MM.1S (cell line): Measurements from ENCODE around the gene GGPS1.

ENCODE experiments used
- DNase-seq: peaks from one replicate; pipeline ENCODE4 v3.0.0-alpha.2; 2015
- H2AFZ ChIP-seq: fragments of 300-600 bp; sonication (generic); 2 replicates; pipeline ENCODE4 v1.6.0; 2016; ENCODE audit warnings: antibody characterized with exemption, low read length
- H3F3A ChIP-seq: fragments of 300-600 bp; sonication (generic); 2 replicates; pipeline ENCODE4 v1.6.1; 2016; ENCODE audit warnings: mild to moderate bottlenecking, antibody characterized with exemption, low read length, moderate library complexity, mixed read lengths; ENCODE audit not compliant: insufficient read depth
- H3K27ac ChIP-seq: fragments of 300-600 bp; sonication (generic); 2 replicates; pipeline ENCODE4 v1.5.1; 2016; ENCODE audit warnings: mild to moderate bottlenecking, low read length
- H3K27me3 ChIP-seq: fragments of 300-600 bp; sonication (generic); replicated peaks from 2 replicates; pipeline ENCODE4 v1.6.0; 2016; ENCODE audit warnings: low read length; ENCODE audit not compliant: insufficient read depth
- H3K36me3 ChIP-seq: fragments of 300-600 bp; sonication (generic); replicated peaks from 2 replicates; pipeline ENCODE4 v1.6.1; 2016; ENCODE audit warnings: mild to moderate bottlenecking, low read length, mixed read lengths; ENCODE audit not compliant: insufficient read depth
- H3K4me1 ChIP-seq: fragments of 300-600 bp; sonication (generic); 2 replicates; pipeline ENCODE4 v1.6.1; 2016; ENCODE audit warnings: low read length, mixed read lengths
- H3K4me2 ChIP-seq: fragments of 300-600 bp; sonication (generic); 2 replicates; pipeline ENCODE4 v1.6.0; 2016; ENCODE audit warnings: low read depth, low read length
- H3K4me3 ChIP-seq: fragments of 300-600 bp; sonication (generic); 2 replicates; pipeline ENCODE4 v1.5.1; 2016; ENCODE audit warnings: low read length, mixed read lengths
- H3K79me2 ChIP-seq: fragments of 300-600 bp; sonication (generic); 2 replicates; pipeline ENCODE4 v1.6.1; 2016; ENCODE audit warnings: mixed run types, low read length, mixed read lengths
- H3K9ac ChIP-seq: fragments of 300-600 bp; sonication (generic); 2 replicates; pipeline ENCODE4 v1.6.1; 2016; ENCODE audit warnings: low read length, mixed read lengths
- H3K9me2 ChIP-seq: fragments of 300-600 bp; sonication (generic); replicated peaks from 2 replicates; pipeline ENCODE4 v1.6.1; 2016; ENCODE audit warnings: mild to moderate bottlenecking, low read length, mixed read lengths; ENCODE audit not compliant: insufficient read depth
- H3K9me3 ChIP-seq: fragments of 300-600 bp; sonication (generic); replicated peaks from 2 replicates; pipeline ENCODE4 v1.6.1; 2016; ENCODE audit warnings: mild to moderate bottlenecking, low read length, mixed read lengths; ENCODE audit not compliant: insufficient read depth
- H4K20me1 ChIP-seq: fragments of 300-600 bp; sonication (generic); 2 replicates; pipeline ENCODE4 v1.6.1; 2016; ENCODE audit warnings: mild to moderate bottlenecking, low read length, moderate library complexity, mixed read lengths; ENCODE audit not compliant: insufficient read depth
- EZH2 ChIP-seq: fragments of 300-600 bp; sonication (generic); optimal IDR thresholded peaks from 2 replicates; pipeline ENCODE3; 2017; ENCODE audit warnings: low read depth, mild to moderate bottlenecking, antibody characterized with exemption, low read length, mixed read lengths
- EZH2phosphoT487 ChIP-seq: fragments of 300-600 bp; sonication (generic); IDR thresholded peaks from 2 replicates; pipeline ENCODE4 v1.6.1; 2018; ENCODE audit warnings: antibody characterized with exemption, low read length
- TF ChIP-seq, protein P1 (sequence below): fragments of 300-600 bp; sonication (generic); IDR thresholded peaks from 2 replicates; pipeline ENCODE4 v1.5.1; 2016; ENCODE audit warnings: antibody characterized with exemption, low read length, mixed read lengths

Gene GGPS1

GRCh38 chr1:235313262-235313661 lies 15.1 kb upstream of the GGPS1 start:
- H3K27me3 ChIP-seq, result no peaks in the 10 kb centered on the region
- no peak overlapping the region for H3K4me2 ChIP-seq
- H3K36me3 ChIP-seq, result 0 out of 2 replicates have a peak, but pooled peaks cover 3% of the 10 kb centered on the region
- H3K79me2 ChIP-seq, result peaks cover 79% of the 10 kb centered on the region
- no peaks in the 10 kb centered on the region for H3K9me3 ChIP-seq
- H4K20me1 ChIP-seq, result peaks cover 3% of the 10 kb centered on the region
- DNase-seq, result no peak
- no peak overlapping the region for H3K9ac ChIP-seq
- H3K9me2 ChIP-seq, result no peaks in the 10 kb centered on the region
- H3K4me1 ChIP-seq, result 0 out of 2 replicates have a peak, but pooled peaks cover 6% of the 10 kb centered on the region
- no peak overlapping the region for H3K4me3 ChIP-seq
- TF ChIP-seq, protein P1, sequence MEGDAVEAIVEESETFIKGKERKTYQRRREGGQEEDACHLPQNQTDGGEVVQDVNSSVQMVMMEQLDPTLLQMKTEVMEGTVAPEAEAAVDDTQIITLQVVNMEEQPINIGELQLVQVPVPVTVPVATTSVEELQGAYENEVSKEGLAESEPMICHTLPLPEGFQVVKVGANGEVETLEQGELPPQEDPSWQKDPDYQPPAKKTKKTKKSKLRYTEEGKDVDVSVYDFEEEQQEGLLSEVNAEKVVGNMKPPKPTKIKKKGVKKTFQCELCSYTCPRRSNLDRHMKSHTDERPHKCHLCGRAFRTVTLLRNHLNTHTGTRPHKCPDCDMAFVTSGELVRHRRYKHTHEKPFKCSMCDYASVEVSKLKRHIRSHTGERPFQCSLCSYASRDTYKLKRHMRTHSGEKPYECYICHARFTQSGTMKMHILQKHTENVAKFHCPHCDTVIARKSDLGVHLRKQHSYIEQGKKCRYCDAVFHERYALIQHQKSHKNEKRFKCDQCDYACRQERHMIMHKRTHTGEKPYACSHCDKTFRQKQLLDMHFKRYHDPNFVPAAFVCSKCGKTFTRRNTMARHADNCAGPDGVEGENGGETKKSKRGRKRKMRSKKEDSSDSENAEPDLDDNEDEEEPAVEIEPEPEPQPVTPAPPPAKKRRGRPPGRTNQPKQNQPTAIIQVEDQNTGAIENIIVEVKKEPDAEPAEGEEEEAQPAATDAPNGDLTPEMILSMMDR, result no peak
- no peak for TF ChIP-seq EZH2
- TF ChIP-seq EZH2phosphoT487, result no peak
- H3F3A ChIP-seq, result peaks cover 2% of the 10 kb centered on the region; the same call in 1 of the 2 replicates
- H2AFZ ChIP-seq, result no peak overlapping the region
- H3K27ac ChIP-seq, result no peak overlapping the region

- Histone ChIP-seq H3K79me2 (peaks cover 88% of the 10 kb centered on the region), H3K4me2 (no peak overlapping the region), H4K20me1 (peaks cover 3% of the 10 kb centered on the region), H3K9me2 (no peaks in the 10 kb centered on the region), H3K36me3 (0 out of 2 replicates have a peak, but pooled peaks cover 3% of the 10 kb centered on the region), H3K4me1 (0 out of 2 replicates have a peak, but pooled peaks cover 6% of the 10 kb centered on the region), H3K9ac (no peak overlapping the region), H3K4me3 (no peak overlapping the region), H3F3A (peaks cover 2% of the 10 kb centered on the region; the same call in 1 of the 2 replicates), H3K27ac (no peak overlapping the region), H3K27me3 (no peaks in the 10 kb centered on the region), H2AFZ (no peak overlapping the region), H3K9me3 (no peaks in the 10 kb centered on the region)
- no peak for DNase-seq
- TF ChIP-seq EZH2phosphoT487 (no peak), EZH2 (no peak)
- TF ChIP-seq, protein P1, result no peak
These were observed 14.3 kb upstream of the GGPS1 start for GRCh38 chr1:235313931-235314678.

DNA sequence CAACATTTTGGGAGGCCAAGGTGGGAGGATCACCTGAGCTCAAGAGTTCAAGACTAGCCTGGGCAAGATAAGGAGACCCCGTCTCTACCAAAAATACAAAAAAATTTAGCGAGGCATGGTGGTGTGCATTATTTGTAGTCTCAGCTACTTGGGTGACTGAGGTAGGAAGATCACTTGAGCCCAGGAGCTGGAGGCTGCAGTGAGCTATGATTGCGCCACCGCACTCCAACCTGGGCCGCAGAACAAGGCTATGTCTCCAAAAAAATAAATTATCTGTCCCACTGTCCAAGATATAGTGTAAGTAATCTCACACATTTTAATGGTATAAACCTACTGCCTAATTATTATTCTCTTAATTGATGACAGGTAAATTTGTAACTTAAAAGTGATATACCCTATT lies 13.2 kb upstream of the GGPS1 start:
- H3K36me3 ChIP-seq, result 0 out of 2 replicates have a peak, but pooled peaks cover 3% of the 10 kb centered on the region
- TF ChIP-seq, protein P1, result no peak
- no peak for TF ChIP-seq EZH2phosphoT487
- no peak for TF ChIP-seq EZH2

More for the DNA sequence above, 13.2 kb upstream of the GGPS1 start:
- Histone ChIP-seq H3K27me3 (no peaks in the 10 kb centered on the region), H3K27ac (no peak overlapping the region), H3K9ac (no peak overlapping the region), H3K4me3 (no peak overlapping the region), H3K9me3 (no peaks in the 10 kb centered on the region), H3K4me1 (0 out of 2 replicates have a peak, but pooled peaks cover 6% of the 10 kb centered on the region), H2AFZ (no peak overlapping the region), H3F3A (peaks cover 2% of the 10 kb centered on the region; the same call in 1 of the 2 replicates), H4K20me1 (peaks cover 3% of the 10 kb centered on the region), H3K4me2 (no peak overlapping the region), H3K79me2 (peaks cover 96% of the 10 kb centered on the region), H3K9me2 (no peaks in the 10 kb centered on the region)
- no peak for DNase-seq
